HUES48 (cell line): Measurements from ENCODE around the gene RNF145.

ENCODE experiments used
- H3K27ac ChIP-seq: one replicate; pipeline ENCODE4 v1.7.0; 2013; ENCODE audit warnings: low read depth, low read length, inconsistent platforms
- H3K27me3 ChIP-seq: 2 replicates; pipeline ENCODE4 v1.6.1; 2013; ENCODE audit warnings: mild to moderate bottlenecking, low read length; ENCODE audit not compliant: control insufficient read depth, insufficient read depth
- H3K36me3 ChIP-seq: 2 replicates; pipeline ENCODE4 v1.6.1; 2013; ENCODE audit warnings: low read length; ENCODE audit not compliant: control insufficient read depth, insufficient read depth
- H3K4me1 ChIP-seq: 2 replicates; pipeline ENCODE4 v1.6.1; 2013; ENCODE audit warnings: mild to moderate bottlenecking, low read length; ENCODE audit not compliant: control insufficient read depth, insufficient read depth
- H3K4me3 ChIP-seq: 2 replicates; pipeline ENCODE4 v1.5.1; 2013; ENCODE audit warnings: mild to moderate bottlenecking, low read depth, low read length
- H3K9ac ChIP-seq: 2 replicates; pipeline ENCODE4 v1.6.1; 2013; ENCODE audit warnings: mild to moderate bottlenecking, low read depth, low read length, moderate library complexity
- H3K9me3 ChIP-seq: 2 replicates; pipeline ENCODE4 v1.6.1; 2013; ENCODE audit warnings: low read length; ENCODE audit not compliant: control insufficient read depth, insufficient read depth

Gene RNF145

DNA sequence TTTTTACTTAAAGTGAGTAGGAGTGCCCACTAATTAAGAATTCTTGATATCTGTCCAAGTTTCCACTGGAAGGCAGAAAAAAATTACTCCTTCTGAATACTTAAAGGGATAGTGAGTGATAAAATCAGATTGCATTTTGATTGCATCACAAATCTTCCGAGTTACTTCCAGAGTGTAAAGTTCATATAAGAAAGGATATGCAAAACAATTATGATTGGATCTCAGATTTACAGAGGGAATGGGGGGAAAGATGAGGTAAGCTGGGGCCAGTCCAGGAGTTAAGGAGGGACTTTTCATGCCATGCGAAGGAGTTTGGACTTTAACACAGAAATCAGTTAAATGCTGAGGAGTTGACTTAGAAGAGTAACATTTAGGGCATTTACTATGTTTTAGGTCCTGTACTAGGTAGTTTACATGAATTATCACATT is 9.3 kb upstream of the RNF145 start:
- no peak overlapping the region for H3K4me3 ChIP-seq

DNA sequence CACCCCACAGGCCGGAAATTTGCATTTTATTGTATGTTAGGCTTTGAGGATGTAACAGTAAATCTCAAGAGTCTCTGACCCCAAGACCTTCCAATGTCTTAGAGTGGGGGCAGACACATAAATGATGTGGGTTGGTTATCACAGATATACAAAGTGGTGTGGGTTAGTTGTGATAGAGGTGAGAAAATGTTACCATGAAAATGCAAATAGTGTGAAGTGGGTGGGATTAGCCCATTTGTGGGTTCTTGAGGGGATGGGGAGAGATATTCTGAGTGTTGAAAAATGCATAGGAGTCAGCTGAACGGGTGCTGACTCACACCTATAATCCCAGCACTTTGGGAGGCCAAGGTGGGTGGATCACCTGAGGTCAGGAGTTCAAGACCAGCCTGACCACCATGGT is 7.9 kb upstream of the RNF145 start:
- H3K27ac ChIP-seq = no peak overlapping the region

More for the DNA sequence above, 9.3 kb upstream of the RNF145 start:
- no peaks in the 10 kb centered on the region for H3K36me3 ChIP-seq
- H3K9ac ChIP-seq = no peak overlapping the region
- H3K9me3 ChIP-seq = no peaks in the 10 kb centered on the region
- no peaks in the 10 kb centered on the region for H3K4me1 ChIP-seq
- peaks cover 12% of the 10 kb centered on the region for H3K27me3 ChIP-seq
- H3K27ac ChIP-seq = no peak overlapping the region

DNA sequence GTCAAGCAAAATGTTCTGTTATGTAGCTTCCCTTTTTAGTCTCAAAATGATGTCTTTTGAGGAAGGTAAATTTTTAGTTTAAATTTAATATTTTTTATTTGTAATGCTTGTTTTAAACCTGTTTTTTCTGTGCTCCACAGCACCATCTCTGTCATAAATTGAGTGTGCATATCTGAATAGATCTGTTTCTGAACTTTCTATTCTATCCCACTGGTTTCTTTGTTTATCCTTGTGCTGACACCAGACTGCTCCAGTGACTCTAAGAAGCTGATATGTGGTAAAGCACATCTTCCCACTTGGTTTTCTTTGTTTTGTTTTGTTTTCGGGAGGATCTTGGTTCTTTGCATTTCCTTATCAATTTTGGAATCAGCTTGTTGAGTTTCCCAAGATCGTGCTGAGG is 7.1 kb upstream of the RNF145 start:
- Histone ChIP-seq H3K27ac (no peak overlapping the region), H3K36me3 (no peaks in the 10 kb centered on the region), H3K4me1 (no peaks in the 10 kb centered on the region; the same call in 1 of the 2 replicates), H3K27me3 (peaks cover 8% of the 10 kb centered on the region; the same call in 1 of the 2 replicates), H3K9ac (no peak overlapping the region), H3K9me3 (no peaks in the 10 kb centered on the region), H3K4me3 (no peak overlapping the region)

More for the DNA sequence above, 7.9 kb upstream of the RNF145 start:
- Histone ChIP-seq H3K36me3 (no peaks in the 10 kb centered on the region), H3K9me3 (no peaks in the 10 kb centered on the region), H3K27me3 (peaks cover 4% of the 10 kb centered on the region; the same call in 1 of the 2 replicates), H3K4me1 (no peaks in the 10 kb centered on the region), H3K4me3 (no peak overlapping the region), H3K9ac (no peak overlapping the region)

DNA sequence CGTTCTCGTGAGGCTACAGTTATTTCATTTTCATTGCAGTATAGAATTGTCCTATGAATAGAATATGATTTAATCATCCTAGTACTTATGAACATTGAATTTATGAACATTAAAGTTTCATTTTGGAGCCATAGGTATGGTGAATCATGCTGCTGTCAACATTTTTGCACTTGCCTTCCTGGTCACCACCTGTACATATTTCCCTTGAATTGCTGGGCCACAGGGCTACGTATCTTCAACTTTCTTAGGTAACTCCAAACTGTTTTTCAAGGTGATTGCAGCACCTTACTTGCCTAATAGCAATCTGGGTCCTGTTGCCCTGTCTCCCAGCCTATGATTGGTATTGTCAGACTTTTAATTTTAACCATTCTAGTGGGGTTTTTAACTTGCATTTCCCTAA is 6.5 kb upstream of the RNF145 start:
- no peaks in the 10 kb centered on the region for H3K36me3 ChIP-seq
- no peak overlapping the region for H3K4me3 ChIP-seq
- H3K27ac ChIP-seq = no peak overlapping the region
- no peaks in the 10 kb centered on the region; the same call in 1 of the 2 replicates for H3K4me1 ChIP-seq
- H3K27me3 ChIP-seq = peaks cover 9% of the 10 kb centered on the region; the same call in 1 of the 2 replicates
- no peaks in the 10 kb centered on the region for H3K9me3 ChIP-seq
- H3K9ac ChIP-seq = no peak overlapping the region

DNA sequence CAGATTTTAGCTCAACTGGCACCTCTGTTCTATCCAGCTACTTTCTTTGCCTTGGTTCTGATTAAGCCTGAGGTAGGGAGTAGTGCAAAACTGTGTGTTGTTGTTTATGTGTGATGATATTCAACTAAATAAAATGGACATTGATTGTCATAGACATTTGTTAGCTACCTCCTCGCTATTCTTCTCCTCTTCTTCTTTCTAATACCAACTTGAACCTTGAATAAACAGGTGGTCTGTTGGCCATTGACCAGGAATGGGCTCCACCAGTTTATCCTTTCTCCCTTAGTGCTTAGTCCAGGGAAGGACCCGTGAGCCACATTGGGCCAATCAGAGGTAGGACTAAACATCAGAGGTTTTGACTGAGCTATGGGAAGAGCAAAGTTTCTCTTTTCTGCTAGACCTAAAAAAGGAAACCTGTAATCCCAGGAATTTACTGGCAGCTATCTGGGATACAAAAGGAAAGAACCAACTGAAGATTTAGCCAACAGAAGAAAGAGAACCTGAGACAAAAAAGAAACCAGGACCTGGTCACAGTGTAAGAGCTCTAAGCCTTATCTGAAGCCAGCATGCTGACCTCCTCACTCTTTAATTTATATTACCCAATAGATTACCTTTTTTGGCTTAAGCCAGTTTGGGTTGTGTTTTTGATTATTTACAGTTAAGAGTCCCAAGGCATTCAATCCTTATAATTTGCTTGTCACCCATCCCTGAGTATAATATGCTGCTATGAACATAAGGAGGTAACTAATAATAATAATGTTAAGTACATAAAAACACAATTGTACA is 5.3 kb upstream of the RNF145 start:
- Histone ChIP-seq H3K27me3 (peaks cover 21% of the 10 kb centered on the region), H3K36me3 (no peaks in the 10 kb centered on the region), H3K4me1 (peaks cover 8% of the 10 kb centered on the region), H3K27ac (no peak overlapping the region), H3K9ac (no peak overlapping the region), H3K9me3 (no peaks in the 10 kb centered on the region), H3K4me3 (no peak overlapping the region)

DNA sequence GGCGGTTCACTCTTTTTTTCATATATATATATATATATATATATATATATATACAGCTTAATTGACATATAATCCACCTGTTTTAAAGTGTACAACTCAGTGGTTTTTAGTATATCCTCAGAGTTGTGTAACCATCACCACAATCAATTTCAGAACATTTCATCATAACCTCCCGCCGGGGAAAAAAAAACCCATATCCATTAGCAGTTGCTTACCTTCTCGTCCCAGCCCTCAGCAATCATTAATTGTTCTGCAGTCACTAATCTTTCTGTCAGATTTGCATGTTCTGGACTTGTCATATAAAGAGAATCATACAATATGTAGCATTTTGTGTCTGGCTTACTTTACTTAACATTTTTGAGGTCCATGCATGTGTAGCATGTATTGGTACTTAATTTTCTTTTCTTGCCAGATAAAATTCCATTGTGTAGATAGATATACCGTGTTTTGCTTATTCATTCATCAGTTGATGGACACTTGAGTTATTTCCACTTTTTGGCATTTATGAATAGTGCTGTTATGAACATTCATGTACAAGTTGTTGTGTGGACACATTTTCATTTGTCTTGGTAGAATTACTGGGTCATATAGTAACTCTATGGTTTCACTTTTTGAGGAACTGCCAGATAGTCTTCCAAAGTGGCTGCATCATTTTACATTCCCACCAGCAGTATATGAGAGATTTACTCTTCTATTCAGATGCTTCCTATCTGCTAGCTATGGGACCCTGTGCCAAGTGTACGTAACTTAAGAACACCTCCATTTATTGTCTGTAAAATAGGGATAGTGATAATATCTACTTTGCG is 3.5 kb upstream of the RNF145 start:
- no peak overlapping the region for H3K9ac ChIP-seq
- H3K36me3 ChIP-seq = no peaks in the 10 kb centered on the region
- no peaks in the 10 kb centered on the region for H3K9me3 ChIP-seq
- no peak overlapping the region for H3K27ac ChIP-seq
- no peak overlapping the region for H3K4me3 ChIP-seq
- peaks cover 9% of the 10 kb centered on the region for H3K4me1 ChIP-seq
- H3K27me3 ChIP-seq = peaks cover 22% of the 10 kb centered on the region

DNA sequence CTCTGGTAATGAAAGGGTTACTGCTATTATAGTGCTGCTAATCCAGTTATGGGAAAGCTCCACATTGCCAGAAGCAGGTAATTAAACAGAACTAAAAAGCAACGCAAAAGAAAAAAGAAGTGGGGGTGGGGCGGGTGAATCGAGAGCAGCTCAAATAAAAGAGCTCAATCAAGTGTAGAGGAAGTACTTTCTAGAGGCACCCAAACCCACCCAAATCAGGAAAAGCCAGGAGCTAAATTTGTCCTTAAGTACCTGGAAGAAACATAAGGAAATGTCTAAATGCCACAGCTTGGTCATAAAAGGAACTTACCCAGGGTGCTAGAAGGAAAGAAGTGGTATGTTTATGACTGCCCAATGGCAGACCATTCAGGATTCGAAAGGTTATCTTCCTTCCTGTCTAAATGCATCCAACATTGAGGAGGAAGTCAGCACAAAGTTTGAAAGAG is 2.4 kb upstream of the RNF145 start:
- Histone ChIP-seq H3K4me3 (no peak overlapping the region), H3K9me3 (no peaks in the 10 kb centered on the region), H3K27me3 (peaks cover 28% of the 10 kb centered on the region), H3K36me3 (no peaks in the 10 kb centered on the region), H3K4me1 (peaks cover 18% of the 10 kb centered on the region), H3K9ac (no peak overlapping the region), H3K27ac (no peak overlapping the region)

DNA sequence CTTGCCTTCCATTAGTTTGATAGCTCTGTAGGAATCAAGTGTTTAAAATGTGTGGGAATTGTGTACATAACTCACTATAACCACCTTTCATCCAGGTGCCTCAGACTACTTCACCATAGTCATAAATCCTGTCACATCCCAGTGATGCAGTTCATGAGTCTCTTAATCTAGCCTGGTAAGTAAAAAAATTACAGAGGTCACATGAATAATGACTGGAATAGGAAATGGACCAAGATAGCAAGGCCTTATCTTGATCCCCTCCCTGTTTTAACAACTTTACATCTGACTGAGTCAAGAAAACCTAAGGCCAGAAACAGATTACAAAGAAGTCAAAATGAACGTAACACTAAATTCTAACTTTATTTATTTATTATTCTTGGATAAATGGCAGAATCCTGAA is 1.5 kb upstream of the RNF145 start:
- no peaks in the 10 kb centered on the region for H3K9me3 ChIP-seq
- H3K27me3 ChIP-seq = peaks cover 31% of the 10 kb centered on the region
- H3K9ac ChIP-seq = no peak overlapping the region
- no peaks in the 10 kb centered on the region for H3K36me3 ChIP-seq
- H3K4me1 ChIP-seq = peaks cover 23% of the 10 kb centered on the region
- H3K4me3 ChIP-seq = no peak overlapping the region
- H3K27ac ChIP-seq = no peak overlapping the region

DNA sequence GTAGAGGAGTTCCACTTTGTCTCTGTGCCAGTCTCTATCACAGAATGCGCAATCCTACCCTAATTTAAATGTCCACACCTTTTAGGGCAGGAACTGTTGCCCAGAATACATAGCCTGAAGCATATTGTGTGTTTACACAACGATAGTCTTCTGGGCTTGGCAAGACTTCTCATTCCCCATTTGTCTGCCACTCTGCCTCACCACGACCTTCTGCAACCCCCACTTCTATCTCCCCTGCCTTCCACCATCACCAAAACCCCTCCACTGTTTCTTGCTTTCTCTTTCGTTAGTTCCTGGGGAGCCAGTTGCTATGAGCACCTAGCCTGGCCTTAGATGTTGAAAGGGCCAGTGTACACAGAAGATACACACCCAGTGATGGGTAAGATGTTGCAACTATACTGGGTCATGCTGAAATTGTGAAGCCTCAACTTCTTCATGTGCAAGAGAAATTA is 883 bp upstream of the RNF145 start:
- H3K27me3 ChIP-seq = peaks cover 31% of the 10 kb centered on the region
- no peaks in the 10 kb centered on the region for H3K36me3 ChIP-seq
- H3K4me1 ChIP-seq = peaks cover 23% of the 10 kb centered on the region
- H3K27ac ChIP-seq = no peak overlapping the region
- no peak overlapping the region for H3K9ac ChIP-seq
- no peaks in the 10 kb centered on the region for H3K9me3 ChIP-seq
- H3K4me3 ChIP-seq = peak overlapping the region; percentile 96

DNA sequence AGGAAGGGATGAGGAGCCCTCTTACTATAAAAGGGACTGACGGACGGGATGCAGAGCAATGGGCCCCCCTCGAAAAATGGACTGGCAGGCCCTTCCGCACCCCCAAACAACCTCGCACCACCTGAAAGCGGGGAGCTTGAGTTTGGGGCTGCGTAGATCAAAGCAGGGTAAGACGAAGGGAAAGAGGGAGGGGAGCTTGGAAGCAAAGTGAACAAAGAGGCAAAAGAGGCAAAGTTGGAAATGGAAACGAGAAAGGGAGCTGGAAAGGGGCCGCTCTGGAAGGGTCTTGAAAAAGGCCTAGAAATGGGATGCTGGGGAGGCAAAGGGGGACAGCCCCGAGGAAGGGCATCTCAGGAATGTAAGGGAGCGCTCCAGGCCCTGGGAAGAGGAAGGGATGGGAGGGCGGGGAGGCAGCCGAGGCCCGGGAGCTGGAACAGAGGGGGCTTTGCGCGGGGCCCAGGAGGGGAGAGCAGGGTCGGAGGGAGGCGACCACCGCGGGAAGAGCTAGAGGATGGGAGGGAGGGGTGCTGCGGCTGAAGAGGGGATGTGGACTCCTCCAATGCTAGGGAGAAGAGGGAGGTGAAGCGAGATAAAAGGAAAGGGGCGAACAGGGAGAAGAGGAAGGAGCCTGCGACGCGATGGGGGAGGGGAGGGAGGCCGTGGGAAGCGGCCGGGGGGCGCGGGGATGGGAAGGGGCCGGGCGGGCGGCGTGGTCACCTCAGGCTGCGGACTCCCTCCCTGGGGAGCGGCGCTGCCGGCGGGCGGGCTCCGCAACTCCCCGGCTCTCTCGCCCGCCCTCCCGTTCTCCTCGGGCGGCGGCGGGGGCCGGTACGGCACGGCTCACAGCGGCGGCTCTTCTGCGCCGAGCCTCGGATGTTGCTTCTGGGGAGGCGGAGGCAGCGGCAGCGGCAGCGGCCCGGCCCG is 577 bp downstream of the RNF145 start:
- H3K36me3 ChIP-seq = no peaks in the 10 kb centered on the region
- H3K9ac ChIP-seq = peak overlapping the region; percentile 75
- H3K9me3 ChIP-seq = no peaks in the 10 kb centered on the region
- H3K4me3 ChIP-seq = peak overlapping the region; percentile 96
- H3K4me1 ChIP-seq = peaks cover 23% of the 10 kb centered on the region
- H3K27me3 ChIP-seq = peaks cover 31% of the 10 kb centered on the region
- H3K27ac ChIP-seq = peak overlapping the region; percentile 75
